ENCODE measurements around the gene ZNF460.

GRCh38 chr19:57321116-57321515 is 40.8 kb downstream of the ZNF460 start:
- TF ChIP-seq CTCF (IDR thresholded peaks at IDR 0.05) (no peak), TCF7L2 (IDR thresholded peaks at IDR 0.05; ENCODE audit: low read depth, low read length) (no peak)
